Endothelial cell (in vitro differentiated cells): ENCODE measurements around the gene GRIN2A. TPM values are rescaled to one million over a fixed set of nuclear protein-coding genes. Genes with fewer than 3 reads are reported as not detected.

Experiments
- DNase-seq: peaks from one replicate; pipeline ENCODE4 v3.0.0; 2021; ENCODE audit warnings: low spot score
- H3K27ac Mint-ChIP-seq: one replicate; pipeline ENCODE4 v1.8.0; 2021; ENCODE audit warnings: mixed read lengths, inconsistent platforms; ENCODE audit not compliant: unreplicated experiment
- H3K27me3 Mint-ChIP-seq: one replicate; pipeline ENCODE4 v1.8.0; 2021; ENCODE audit warnings: mild to moderate bottlenecking, moderate library complexity, mixed read lengths, inconsistent platforms; ENCODE audit not compliant: unreplicated experiment
- H3K36me3 Mint-ChIP-seq: one replicate; pipeline ENCODE4 v1.8.0; 2021; ENCODE audit warnings: mild to moderate bottlenecking, low read depth, mixed read lengths, inconsistent platforms; ENCODE audit not compliant: unreplicated experiment
- H3K4me1 Mint-ChIP-seq: one replicate; pipeline ENCODE4 v1.8.0; 2021; ENCODE audit warnings: mild to moderate bottlenecking, mixed read lengths, inconsistent platforms; ENCODE audit not compliant: unreplicated experiment
- H3K4me3 Mint-ChIP-seq: one replicate; pipeline ENCODE4 v1.8.0; 2021; ENCODE audit warnings: mild to moderate bottlenecking, mixed read lengths, inconsistent platforms; ENCODE audit not compliant: unreplicated experiment
- H3K9me3 Mint-ChIP-seq: one replicate; pipeline ENCODE4 v1.8.0; 2021; ENCODE audit warnings: mixed read lengths, inconsistent platforms; ENCODE audit not compliant: unreplicated experiment
- CTCF ChIP-seq: fragments of 200-600 bp; sonication (generic); IDR thresholded peaks from one replicate; pipeline ENCODE4 v1.5.0; 2021; ENCODE audit warnings: antibody characterized with exemption; ENCODE audit not compliant: unreplicated experiment
- total RNA-seq: library from RNA; stranded (reverse); fragmentation: NEBNext Ultra II Directional; extraction: Animal tissue kit (Norgen Biotek cat#: 25700); gene quantifications from one replicate; pipeline ENCODE4 v1.2.1, GENCODE V29; 2021; ENCODE audit not compliant: unreplicated experiment

Gene GRIN2A
- total RNA-seq, 1 donor from 2014 or later, result 0.03 TPM

- Mint-ChIP-seq H3K36me3 (no peaks in the 10 kb centered on the region), H3K27me3 (peaks cover 5% of the 10 kb centered on the region), H3K9me3 (no peaks in the 10 kb centered on the region), H3K4me1 (no peaks in the 10 kb centered on the region), H3K27ac (no peak overlapping the region), H3K4me3 (no peak overlapping the region)
- no peak for DNase-seq
- no peak for TF ChIP-seq CTCF
Observed at GRCh38 chr16:10130538-10130937, 51.7 kb downstream of the GRIN2A start.

DNA sequence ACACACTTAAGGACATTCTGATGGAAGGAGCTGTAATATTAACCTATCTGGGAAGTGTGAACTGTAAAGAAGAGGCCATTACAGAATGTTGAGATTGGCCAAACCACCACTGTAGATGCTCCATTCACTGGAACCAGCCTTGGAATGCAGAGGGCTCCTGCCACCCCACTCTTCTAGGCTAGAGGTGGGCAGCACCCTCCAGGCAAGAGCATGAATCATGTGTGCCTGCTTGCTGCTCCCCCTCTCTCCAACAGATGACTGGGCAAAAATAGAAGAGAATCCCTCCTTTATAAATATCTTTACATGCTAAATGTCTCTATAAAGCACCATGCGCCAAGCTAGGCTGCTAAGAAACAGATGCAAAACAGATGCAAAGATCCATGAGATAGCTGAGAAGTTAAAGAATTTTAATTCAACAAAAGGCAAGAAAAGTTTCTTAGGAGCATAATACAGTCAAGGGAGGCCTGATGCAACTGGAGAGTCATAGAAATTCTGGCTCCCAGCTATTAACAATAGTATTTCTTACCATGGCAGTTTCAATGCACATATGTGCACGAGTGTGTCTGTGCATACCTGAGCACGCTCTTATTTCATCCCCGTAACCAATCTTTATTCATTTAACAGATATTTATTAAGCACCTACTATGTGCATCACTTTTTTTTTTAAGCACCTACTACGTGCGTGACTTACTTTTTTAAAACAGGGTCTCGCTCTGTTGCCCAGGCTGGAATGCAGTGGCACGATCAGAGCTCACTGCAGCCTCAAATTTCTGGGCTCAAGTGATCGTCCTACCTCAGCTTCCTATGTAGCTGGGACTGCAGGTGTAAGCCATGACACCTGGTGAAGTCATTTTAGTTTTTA, 53.6 kb downstream of the GRIN2A start:
- no peak for TF ChIP-seq CTCF
- H3K27me3 Mint-ChIP-seq, result peaks cover 5% of the 10 kb centered on the region
- H3K4me1 Mint-ChIP-seq, result no peaks in the 10 kb centered on the region
- H3K27ac Mint-ChIP-seq, result no peak overlapping the region
- no peaks in the 10 kb centered on the region for H3K9me3 Mint-ChIP-seq
- DNase-seq, result no peak
- H3K4me3 Mint-ChIP-seq, result no peak overlapping the region
- no peaks in the 10 kb centered on the region for H3K36me3 Mint-ChIP-seq

- Mint-ChIP-seq H3K4me1 (no peaks in the 10 kb centered on the region), H3K4me3 (no peak overlapping the region), H3K27ac (no peak overlapping the region), H3K27me3 (peaks cover 3% of the 10 kb centered on the region), H3K36me3 (no peaks in the 10 kb centered on the region), H3K9me3 (no peaks in the 10 kb centered on the region)
- TF ChIP-seq CTCF, result no peak
- DNase-seq, result no peak
Observed at GRCh38 chr16:10126686-10127085, 55.5 kb downstream of the GRIN2A start.

- Mint-ChIP-seq H3K27ac (no peak overlapping the region), H3K4me1 (no peaks in the 10 kb centered on the region), H3K9me3 (no peaks in the 10 kb centered on the region), H3K4me3 (no peak overlapping the region), H3K27me3 (peaks cover 2% of the 10 kb centered on the region), H3K36me3 (no peaks in the 10 kb centered on the region)
- no peak for DNase-seq
- no peak for TF ChIP-seq CTCF
Observed at GRCh38 chr16:10123141-10123540, 59.1 kb downstream of the GRIN2A start.

DNA sequence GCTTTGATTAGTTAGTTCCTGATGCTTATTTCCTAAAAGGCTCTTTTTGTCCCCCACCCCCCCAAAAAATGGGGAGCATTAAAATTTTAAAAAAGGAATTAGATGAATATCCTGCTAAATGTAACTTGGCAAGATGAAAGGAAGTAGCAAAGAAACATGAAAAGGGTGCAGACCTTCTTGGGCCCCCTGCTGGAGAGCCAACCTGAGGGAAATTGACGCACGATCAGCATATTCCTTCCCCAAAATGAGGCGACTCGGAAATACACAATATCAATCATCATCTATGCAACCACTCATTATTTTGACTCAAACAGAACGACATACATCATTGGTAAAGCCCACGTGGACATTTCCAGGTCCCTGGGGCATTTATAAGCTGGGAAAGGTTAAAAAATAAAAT, 59.7 kb downstream of the GRIN2A start:
- peak; percentile 30 for DNase-seq
- Mint-ChIP-seq H3K36me3 (no peaks in the 10 kb centered on the region), H3K4me3 (no peak overlapping the region), H3K27ac (no peak overlapping the region), H3K9me3 (no peaks in the 10 kb centered on the region), H3K4me1 (no peaks in the 10 kb centered on the region), H3K27me3 (peaks cover 2% of the 10 kb centered on the region)
- peak; percentile 51 for TF ChIP-seq CTCF
